Fibroblast of lung (primary cell): Measurements from ENCODE around the gene AK8.

Source experiments
- CTCF ChIP-seq, 2 donors: IDR thresholded peaks in 1 of 2; conservative IDR thresholded peaks in 1 of 2; 1 replicate in 1 of 2; 2 replicates in 1 of 2; pipeline ENCODE4 v1.5.1; 2011 to 2012; ENCODE audit warnings: low read length in 2 of 2, control low read depth in 1 of 2, inconsistent platforms in 1 of 2, low read depth in 1 of 2, mild to moderate bottlenecking in 1 of 2
- EZH2 ChIP-seq: IDR thresholded peaks from 2 replicates; pipeline ENCODE4 v1.5.1; 2012; ENCODE audit warnings: low read length, control low read depth, mild to moderate bottlenecking; ENCODE audit errors: missing control alignments

GRCh38 chr9:132721661-132722060, 156.4 kb downstream of the AK8 start:
- TF ChIP-seq EZH2 (no peak), CTCF (conservative IDR thresholded peaks at IDR 0.05 in 1 of 2, IDR thresholded peaks at IDR 0.05 in 1 of 2; ENCODE audit: low read depth in 1 of 2, low read length in 2 of 2) (no peak)
